CMK (cell line): Measurements from ENCODE around the gene TICRR.
A peak's percentile ranks its signal among the peaks of the same experiment; 100 is the strongest.

Experiments used
- DNase-seq: peaks from one replicate; pipeline ENCODE4 v3.0.0-alpha.2; 2010; ENCODE audit warnings: low read depth

The TICRR gene

DNA sequence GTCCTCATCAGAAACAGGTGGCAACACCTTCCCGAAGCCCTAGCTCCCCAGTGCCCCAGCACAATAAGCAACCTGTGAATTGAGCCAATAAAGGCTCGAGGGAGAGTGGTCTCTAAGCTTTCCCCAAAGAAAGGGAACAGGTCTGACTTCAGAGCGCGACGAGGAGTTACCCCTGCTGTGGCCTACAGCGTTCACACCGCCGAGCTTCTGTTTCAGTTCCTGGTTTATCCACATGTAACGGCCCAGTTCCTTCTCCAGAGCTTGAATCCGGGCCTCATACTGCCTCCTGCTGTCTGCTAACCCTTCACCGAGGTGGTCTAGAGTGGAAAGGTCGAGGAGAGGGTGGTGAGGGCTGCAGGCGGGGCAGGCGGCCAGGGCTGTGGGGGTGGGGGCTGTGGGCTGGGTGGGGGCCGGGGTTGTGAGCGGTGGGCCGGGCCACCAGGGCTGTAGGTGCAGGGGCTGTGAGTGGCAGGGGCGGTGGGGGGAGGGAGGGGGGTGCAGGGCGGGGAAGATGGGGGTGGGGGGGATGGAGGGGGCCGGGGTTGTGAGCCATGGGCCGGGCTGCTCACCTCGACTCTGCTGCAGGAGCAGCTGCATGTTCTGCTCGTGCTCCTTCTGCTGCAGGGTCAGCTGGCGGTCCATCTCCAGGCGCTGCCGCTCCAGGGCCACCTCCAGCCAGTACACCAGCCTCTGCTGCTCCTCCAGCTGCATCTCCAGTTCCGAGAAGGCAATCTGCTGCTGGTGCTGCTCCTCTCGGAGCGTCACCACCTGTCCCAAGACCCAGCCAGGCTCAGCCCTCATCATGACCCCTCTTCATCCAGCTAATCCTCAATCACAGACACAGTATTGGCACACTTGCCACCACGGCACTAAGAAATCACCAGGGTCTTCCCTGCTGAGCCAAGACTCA is 53.8 kb downstream of the TICRR start:
- no peak for DNase-seq

DNA sequence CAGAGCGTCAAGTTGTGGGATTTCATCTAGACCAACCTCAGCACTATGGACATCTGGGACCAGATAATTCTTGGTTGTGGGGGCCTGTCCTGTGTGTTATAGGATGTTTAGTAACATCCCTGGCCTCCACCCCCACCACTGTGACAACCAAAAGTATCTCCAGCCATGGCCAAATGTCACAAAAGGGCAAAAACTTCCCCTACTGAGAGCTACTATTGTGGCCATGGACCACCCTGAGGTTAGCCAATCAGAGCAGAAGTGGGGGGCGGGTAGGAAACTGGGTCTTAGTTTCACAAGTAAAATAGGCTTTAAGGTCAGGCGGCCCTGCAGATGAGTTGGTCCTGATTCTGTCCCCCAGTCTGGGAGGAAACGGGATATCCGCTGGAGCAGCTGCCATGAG is 54.6 kb downstream of the TICRR start:
- no peak for DNase-seq

DNA sequence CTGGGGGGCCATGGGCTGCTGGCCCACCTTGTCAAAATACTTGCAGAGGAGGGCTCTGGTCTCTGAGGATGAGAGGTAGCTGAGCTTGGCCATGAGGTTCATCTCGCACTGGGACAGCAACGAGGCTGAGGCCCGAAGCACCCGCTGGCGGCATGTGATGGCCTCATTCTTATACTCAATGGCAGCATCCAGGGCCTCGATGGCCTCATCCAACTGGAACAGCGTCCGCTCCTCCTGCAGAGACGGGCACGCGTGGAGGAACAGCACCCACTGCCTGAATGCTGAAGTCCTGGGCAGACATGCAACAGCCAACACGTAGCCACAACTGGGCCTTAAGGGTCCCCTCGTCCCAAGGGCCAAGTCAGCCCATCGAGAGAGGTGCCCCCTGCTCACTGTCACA is 55.0 kb downstream of the TICRR start:
- DNase-seq: no peak

DNA sequence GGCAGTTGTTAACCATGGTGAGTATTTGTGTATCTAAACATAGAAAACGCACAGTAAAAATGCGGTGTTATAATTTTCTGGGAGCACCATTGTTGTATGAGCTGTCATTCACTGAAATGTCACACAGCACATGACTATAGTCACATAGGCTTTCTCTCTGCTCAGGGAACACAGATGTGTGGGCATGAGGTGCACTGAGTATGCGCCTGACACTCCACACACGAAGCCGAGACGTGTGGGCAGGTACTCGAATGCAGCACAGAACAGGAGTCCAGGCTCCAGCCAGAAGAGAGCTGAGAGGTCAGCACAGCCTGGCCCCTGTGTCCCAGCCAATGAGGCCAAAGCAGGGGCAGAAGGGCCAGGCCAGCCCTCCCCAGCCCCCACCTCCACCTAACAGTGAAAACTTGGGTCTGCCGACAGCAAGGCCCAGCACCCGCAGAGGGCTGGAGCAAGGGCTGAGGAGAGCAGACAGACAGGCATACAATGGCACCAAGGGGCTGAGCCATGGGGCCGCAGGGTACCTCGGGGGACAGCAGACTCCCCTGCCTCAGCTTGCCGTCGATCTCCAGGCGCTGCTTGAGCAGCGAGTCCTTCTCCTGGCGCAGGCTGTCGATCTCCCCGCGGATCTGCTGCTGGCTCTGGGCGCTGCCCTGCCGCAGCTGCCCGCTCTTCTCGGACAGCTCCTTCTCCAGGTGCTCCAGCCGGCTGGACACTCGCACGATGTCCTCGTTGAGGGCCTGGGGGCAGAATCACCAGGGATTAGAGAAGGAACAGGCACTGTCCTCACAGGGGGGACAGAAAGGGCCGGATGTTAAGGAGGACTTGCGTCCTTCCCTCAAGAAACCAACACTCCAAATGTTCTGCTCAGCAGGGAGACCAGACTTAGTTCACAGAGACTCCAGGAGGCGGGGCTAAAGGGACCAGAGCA is 56.0 kb downstream of the TICRR start:
- DNase-seq: no peak

DNA sequence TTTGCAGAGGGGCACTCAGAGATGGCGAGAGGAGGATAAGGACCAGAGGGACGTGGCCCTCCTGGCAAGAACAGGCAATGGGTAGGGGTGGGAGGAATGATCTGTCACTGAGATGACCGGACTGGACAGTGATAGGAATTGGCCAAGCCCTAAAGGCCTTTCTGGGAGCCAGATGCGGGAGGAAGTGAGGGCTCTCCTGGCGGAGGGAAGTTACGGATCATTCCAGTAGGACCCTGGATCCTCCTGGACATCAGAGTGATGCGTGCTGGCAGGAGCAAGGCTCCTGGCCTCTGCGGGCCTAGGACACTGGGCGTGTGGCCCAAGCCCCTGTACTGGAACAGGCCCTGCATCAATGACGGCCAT is 56.6 kb downstream of the TICRR start:
- no peak for DNase-seq

DNA sequence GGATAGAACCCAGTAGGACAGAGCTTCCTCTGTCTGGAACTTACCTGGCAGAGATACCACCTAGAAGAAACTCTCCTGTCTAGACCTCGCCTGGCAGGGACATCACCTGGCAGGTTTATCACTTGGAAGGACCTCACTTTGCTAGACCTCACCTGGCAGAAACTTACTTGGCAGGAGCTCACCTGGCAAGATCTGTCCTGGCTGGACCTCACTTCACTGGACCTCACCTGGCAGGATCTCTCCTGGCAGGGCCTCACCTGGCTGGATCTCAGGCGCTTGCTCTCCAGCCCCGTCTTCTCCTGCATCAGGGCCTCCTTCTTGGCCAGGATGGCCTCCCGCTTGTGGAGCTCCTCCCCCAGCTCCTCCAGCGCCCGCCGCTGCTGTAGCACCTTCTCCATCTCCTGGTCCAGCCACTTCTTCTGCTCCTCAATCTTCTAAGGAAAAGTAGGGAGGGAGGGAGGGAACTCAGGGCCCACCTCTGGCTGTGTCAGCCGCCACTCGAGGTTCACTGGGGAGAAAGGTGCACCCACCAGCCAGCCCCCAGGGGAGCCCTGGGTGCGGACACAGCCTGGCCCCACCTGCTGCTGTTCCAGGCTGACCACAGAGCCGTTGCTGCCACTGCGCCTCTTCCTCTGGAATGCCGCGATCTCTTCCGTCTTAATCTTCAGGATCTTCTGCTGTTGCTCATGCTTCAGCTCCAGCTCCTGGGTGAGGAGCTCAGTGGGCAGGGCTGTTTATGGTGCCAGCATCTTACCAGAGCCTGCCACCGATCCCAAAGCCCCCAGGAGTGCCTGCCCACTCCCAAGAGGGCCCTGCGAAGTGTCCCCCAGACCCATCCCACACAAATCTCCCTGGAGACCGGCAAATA is 57.5 kb downstream of the TICRR start:
- DNase-seq: no peak

DNA sequence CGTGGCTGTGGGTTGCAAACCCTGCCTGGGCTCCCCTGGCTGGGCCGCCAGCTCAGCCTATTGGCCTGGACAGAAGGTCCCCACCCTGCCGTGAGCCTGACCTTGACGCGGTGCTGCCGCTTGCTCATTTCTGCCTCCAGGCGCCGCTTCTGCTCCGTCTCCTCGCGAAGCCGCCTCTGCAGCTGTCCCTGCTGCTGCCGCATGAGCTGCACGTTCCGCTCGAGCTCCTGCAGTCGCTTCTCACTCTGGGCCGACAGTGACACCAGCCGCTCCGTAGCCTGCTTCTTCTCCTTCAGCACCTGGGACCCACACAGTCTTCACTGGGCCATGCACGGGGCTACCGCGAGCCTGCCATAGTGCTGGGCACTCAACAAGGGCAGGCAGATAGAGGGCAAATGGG is 58.3 kb downstream of the TICRR start:
- no peak for DNase-seq

DNA sequence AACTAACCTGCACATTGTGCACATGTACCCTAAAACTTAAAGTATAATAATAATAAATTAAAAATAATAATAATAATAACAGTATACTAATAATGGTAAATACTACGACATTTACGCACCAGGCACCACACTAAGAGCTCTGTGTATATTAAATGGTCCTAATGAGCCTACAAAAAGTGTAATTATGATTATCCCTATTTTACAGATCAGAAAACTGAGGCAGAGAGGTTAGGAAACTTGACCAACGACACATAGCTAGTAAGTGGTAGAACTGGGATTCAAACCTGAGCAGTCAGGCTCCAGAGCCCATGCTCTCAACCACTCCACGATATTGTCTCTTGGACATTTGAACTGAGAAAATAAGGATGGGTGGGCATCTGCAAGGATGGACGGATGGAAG is 65.0 kb downstream of the TICRR start:
- no peak for DNase-seq

DNA sequence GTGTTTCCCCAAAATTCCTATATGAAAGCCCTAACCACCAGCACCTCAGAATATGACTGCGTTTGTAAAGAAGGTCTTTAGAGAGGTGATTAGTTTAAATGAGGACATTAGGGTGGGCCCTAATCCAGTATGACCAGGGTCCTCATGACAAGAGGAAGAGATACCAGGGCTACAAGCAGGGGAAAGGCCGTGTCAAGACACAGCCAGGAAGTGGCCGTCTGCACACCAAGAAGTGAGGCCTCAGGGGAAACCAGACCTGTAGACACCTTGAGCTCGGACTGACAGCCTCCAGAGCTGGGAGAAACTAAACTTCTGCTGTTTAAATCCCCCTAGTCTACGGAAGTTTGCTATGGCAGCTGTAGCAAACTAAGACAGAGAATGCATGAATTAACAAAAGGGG is 65.8 kb downstream of the TICRR start:
- DNase-seq: no peak

DNA sequence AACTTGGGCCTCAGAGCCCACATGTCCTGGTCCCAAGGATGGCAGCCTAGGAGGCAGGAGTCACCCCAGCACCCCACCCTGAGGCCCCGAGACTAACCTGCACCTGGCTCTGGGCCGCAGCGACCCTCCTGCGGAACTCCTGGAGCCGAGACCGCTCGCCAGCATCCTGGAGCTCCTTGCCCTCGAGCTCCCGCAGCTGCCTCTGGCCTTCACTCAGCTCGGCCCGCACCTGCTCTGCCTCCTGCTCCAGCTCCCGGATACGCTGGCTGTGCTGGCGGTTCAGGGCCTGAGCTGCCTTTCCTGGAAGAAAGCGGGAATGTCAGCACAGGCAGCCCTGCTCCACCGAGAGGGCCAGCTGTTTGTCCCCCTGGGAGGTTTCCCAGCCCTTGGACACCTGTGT is 66.8 kb downstream of the TICRR start:
- DNase-seq: no peak

DNA sequence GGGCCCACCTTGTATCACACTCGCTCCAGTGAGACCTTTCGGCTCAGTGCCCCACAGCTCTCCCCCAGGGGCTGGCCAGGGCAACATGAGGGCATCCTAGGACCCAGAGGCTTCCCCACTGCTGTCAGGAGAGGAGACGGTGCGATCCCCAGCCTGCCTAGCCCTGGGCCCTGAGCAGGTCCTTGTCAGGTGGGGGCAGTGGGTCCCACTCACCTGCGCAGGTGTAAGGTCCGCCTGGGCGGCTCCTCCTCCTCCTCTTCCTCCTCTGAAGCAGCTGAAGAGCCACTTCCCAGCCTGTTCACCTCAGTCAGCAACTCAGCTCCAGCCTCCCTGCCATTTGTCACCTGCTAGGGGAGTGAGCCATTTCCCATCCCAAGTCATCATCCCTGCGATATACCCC is 70.4 kb downstream of the TICRR start:
- no peak for DNase-seq

DNA sequence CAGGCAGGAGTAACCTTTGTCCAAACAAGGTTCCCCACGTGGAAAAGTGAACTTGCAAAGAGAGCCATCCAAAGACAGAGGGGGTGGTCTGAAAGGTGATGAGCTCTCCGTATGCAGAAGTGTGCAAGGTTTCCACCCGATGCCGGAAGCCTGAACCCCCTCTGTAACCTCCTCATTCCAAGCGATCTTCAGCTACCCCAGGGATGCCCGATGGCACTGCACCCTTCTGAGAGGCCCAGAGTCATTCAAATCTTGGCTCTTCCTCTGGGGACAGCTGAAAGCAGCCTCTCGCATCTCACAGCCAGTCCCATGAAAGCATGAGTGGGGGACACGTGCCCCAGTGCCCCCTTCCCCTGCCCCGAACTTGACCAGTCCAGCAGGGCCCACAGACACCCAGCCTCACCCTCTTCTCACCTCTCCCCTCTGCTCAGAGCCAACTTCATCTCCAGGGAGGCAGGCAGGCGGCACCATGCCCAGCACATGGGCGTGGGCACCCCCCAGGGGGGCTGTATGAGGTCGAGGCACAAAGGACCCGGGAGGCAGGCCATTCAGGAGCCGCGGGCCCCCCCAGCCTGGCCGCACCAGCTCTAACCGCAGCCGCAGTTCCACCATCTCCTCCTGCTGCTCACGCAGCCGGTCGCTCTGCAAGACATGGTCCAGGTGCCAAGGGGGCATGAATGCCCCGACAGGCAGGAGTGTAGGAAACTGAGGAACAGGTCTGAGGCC is 71.3 kb downstream of the TICRR start:
- no peak for DNase-seq

DNA sequence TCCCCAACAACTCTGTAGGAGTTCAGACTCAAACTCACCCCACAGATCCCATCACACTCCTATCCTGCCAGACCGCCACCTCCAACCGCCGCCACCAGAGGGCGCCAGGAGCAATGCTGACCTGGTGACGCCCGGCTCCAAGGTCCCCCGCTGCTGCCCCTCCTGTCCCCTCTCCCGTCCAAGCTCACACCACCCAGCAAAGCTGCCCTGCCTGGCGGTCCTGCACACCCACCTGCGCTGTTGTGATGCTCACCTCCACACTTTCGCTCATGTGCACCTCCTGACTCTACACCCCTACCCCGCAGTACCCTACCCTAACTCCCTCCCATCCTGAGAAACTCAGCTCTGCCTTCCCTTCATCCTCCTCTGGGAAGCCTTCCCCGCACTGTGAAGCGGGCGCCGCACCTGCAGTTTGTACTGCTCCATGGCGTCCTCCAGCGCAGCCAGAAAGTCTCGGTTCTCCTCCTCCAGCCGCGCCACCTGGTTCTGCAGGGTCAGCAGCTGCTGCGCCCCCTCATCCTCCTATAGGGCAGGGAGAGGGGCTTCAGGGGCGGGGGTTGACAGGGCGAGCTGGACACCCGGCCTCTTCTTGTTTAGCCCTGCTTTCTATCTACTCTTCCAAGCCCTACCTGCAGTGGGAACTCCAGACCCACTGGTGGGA is 72.1 kb downstream of the TICRR start:
- DNase-seq: peak; percentile 49

DNA sequence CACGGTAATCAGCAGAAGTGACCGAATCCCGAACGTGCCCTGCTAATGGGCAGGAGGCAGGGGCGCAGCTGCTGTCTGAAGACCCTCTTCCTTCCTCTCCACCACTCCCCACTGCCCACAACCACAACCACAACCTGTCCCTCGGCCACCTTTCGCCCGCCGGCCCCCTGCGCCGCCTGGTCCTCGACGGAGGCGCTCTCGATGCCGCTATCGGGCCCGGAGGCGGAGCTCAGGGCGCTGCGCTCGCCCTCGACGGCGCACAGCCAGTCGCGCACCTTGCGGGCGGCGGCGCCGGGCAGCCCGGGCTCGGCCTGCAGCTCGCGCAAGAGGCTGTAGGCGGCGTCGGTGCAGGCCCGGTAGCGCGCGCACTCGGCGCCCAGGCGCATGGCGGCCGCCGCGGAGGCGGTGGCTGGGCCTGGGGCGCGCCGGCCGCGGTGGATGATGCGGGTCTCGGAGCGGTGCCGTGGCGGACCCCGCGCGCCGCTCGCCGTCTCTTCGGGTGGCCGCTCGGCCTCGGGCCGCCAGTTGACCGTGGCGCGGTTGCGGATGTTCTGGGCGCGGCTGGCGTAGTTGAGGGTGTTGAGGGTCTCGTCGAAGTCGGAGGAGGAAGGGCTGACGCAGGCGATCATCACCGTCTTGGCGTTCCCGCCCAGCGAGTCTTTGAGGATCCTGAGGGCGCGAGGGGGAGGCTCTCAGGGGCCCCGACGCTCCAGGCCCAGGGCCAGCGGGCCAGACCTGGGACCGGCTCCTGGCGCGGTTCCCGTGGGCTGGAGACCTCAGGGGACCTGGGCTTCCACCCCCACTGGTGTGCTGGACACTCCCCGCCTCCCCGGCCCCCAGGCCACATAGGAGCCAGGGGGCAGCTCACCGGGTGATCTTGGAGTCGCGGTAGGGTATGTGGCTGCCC is 73.1 kb downstream of the TICRR start:
- DNase-seq: no peak

DNA sequence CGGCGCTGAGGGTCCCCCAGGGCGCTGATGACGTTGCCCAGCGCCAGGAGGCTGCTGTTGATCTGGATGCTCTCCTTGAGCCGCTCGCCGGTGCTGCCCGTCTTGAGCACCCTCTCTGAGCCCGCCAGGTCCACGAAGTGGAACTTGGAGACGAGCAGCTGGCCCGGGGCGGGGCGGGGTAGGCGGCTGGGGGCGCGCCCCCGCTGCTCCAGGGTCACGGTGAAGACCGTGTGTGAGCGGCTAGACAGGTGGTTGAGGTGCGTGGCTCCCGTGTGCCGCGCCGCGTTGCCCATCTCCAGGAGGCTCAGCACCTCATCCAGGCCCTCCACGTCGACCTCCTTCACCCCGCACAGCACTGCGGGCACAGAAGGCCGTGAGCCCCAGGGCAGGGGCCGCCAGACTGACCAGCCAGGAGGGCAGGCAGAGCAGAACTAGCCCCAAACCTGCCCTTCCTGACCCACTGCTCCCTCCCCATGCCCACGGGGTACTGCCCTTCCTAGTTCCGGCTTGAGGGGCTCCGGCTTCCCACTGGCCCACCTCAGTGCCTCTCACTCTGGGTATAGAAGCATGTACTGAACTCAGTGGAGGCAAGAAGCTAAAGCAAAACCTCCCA is 73.8 kb downstream of the TICRR start:
- no peak for DNase-seq

DNA sequence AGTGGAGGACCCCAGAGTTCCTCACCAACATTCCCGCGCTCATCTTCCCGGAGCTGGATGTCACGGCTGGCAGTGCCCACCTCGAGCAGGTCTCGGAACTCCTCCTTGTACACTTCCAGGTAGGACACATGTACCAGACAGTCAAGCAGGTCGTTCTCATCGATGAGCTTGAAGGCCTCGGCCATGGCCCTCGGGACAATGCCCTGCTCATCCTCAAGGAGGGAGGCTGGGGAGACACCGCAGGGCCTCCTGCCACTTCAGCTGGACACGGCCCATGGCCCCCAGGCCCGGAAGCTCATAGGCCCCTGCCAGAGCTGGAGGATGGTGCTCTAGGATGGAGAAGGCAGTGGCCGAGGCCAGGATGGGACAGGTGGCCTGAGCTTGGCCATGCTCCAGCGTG is 74.4 kb downstream of the TICRR start:
- DNase-seq: no peak

DNA sequence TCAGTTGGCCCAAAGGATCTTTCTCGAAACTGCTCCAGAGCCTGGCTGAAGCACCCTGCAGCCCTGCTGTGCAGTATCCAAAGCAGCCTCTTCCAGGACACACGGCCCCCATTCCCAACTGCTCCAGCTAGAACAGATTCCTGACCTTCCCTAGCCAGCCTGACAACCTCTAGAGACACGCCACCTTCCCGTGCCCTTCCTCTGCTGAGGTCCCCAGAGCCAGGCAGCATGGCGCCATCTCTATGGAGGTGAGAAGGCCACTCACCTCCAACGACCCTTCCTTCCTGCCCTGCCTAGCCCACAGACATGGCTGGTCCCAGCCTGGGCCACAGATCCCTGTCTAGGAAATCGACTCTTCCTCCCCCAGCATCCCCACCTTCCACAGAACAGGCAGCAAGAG is 76.9 kb downstream of the TICRR start:
- no peak for DNase-seq

DNA sequence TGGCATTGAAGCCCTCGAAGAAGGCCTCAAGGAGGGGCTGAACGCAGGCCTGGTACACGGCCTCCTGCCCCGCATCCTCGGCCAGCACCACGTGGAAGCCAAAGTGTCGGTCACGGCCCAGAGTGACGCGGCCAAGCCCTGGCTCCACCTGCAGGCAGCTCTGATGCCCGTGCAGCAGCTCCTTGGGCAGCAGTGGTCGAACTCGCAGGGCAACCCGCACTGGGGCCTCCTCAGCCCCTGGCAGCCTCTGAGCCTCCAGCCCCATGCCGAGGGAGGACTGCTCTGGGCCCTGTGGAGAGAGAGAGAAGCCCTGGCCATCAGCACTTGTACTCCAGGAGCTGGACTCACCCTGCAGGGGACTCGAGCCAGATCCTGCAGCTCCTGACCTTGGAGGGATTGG is 77.4 kb downstream of the TICRR start:
- DNase-seq: no peak

DNA sequence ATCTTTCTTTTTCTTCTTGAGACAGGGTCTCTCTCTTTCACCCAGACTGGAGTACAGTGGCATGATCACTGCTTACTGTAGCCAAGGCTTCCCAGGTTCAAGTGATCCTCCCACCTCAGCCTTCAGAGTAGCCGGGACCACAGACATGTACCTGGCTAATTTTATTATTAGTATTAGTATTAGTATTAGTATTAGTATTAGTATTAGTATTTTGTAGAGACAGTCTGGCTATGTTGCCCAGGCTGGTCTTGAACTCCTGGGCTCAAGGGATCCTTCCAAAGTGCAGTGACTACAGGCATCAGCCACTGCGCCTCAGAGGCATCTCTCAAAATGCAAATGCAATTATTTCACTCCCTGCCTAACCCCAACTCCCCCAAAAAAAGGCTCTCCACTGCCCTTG is 78.3 kb downstream of the TICRR start:
- DNase-seq: no peak
